A549 (cell line): Measurements from ENCODE around the gene TPCN2.

ENCODE experiments used
- POLR2A ChIP-seq: IDR thresholded peaks from 2 replicates; pipeline ENCODE4 v1.6.1; 2012; ENCODE audit warnings: mild to moderate bottlenecking, low read length
- TF ChIP-seq, protein P1 (sequence below): fragments of >200 bp; sonication (Bioruptor Twin); formaldehyde crosslinking; IDR thresholded peaks from 3 replicates; pipeline ENCODE4 v1.5.1; 2016
- TF ChIP-seq, protein P2 (sequence below): IDR thresholded peaks from 2 replicates; pipeline ENCODE4 v1.6.1; 2012

DNA sequence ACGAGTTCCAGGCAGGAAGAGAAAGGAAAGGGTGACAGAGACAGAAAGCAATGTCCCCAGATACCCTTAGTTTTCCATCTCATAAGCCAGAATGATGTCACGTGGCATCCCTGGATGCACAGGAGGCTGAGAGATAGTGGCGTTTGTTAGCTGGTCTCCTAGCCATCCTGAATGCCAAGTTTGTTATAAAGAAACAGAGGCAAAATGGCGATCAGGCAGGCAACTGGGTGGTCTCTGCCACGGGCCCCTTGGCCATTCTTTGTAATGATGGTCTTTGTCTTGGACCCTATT is 112.3 kb downstream of the TPCN2 start:
- TF ChIP-seq, protein P1, sequence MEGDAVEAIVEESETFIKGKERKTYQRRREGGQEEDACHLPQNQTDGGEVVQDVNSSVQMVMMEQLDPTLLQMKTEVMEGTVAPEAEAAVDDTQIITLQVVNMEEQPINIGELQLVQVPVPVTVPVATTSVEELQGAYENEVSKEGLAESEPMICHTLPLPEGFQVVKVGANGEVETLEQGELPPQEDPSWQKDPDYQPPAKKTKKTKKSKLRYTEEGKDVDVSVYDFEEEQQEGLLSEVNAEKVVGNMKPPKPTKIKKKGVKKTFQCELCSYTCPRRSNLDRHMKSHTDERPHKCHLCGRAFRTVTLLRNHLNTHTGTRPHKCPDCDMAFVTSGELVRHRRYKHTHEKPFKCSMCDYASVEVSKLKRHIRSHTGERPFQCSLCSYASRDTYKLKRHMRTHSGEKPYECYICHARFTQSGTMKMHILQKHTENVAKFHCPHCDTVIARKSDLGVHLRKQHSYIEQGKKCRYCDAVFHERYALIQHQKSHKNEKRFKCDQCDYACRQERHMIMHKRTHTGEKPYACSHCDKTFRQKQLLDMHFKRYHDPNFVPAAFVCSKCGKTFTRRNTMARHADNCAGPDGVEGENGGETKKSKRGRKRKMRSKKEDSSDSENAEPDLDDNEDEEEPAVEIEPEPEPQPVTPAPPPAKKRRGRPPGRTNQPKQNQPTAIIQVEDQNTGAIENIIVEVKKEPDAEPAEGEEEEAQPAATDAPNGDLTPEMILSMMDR: no peak
- no peak for TF ChIP-seq POLR2A
- TF ChIP-seq, protein P2, sequence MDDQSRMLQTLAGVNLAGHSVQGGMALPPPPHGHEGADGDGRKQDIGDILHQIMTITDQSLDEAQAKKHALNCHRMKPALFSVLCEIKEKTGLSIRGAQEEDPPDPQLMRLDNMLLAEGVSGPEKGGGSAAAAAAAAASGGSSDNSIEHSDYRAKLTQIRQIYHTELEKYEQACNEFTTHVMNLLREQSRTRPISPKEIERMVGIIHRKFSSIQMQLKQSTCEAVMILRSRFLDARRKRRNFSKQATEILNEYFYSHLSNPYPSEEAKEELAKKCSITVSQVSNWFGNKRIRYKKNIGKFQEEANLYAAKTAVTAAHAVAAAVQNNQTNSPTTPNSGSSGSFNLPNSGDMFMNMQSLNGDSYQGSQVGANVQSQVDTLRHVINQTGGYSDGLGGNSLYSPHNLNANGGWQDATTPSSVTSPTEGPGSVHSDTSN: no peak
